ENCODE measurements around the gene ZNF239.
"Not testable (repeated sequence)": the region's sequence is repeated elsewhere in the genome, so short reads cannot be mapped to it uniquely, and the experiment has no call there.

ZNF239 gene

GRCh38 chr10:43576062-43576461 lies 1.6 kb upstream of the ZNF239 start:
- DNase-seq, result no peak

- no peak for DNase-seq
Observed at GRCh38 chr10:43574906-43575305, 490 bp upstream of the ZNF239 start.

GRCh38 chr10:43573250-43574000 lies 991 bp downstream of the ZNF239 start:
- no peak for DNase-seq

- no peak for DNase-seq
Observed at GRCh38 chr10:43570971-43571370, 3.4 kb downstream of the ZNF239 start.

GRCh38 chr10:43569681-43570080 lies 4.7 kb downstream of the ZNF239 start:
- DNase-seq, result no peak

GRCh38 chr10:43557214-43557613 lies 17.2 kb downstream of the ZNF239 start:
- no peak for DNase-seq

- not testable (repeated sequence) for DNase-seq
Observed at GRCh38 chr10:43543746-43544145, 30.7 kb downstream of the ZNF239 start.

GRCh38 chr10:43524434-43525247 lies 49.8 kb downstream of the ZNF239 start:
- DNase-seq, result no peak

Measured in NCI-H446 treated with DMSO at 0.1 percent for 48 hours (cell line).